K562 (cell line): ENCODE data around the gene DPCD. TPM values are rescaled to one million over a fixed set of nuclear protein-coding genes. Genes with fewer than 3 reads are reported as not detected.

Source experiments
- MEIS2 ChIP-seq: fragments of 450-650 bp; IDR thresholded peaks from 2 replicates; pipeline ENCODE4 v1.6.1; 2014; ENCODE audit warnings: mild to moderate bottlenecking; ENCODE audit not compliant: partially characterized antibody
- ZFX ChIP-seq: sonication (generic); formaldehyde crosslinking; IDR thresholded peaks from 2 replicates; pipeline ENCODE4 v1.8.0; 2022; ENCODE audit warnings: mild to moderate bottlenecking, missing genetic modification reagents, moderate library complexity
- polyA plus RNA-seq, 8 experiments: library from polyadenylated mRNA; depleted of rRNA in 4 of 8; stranded (reverse) in 5 of 8; unstranded in 3 of 8; fragments of >200 nt; fragmentation: Nextera tagmentation in 2 of 8; fragmentation: Illumina TruSeq in 1 of 8; extraction: Ambion mirVana in 2 of 8; extraction: Trizol in 1 of 8; gene quantifications; 2 replicates each; pipeline versions ENCODE4 v1.2.1 to v1.2.3, GENCODE V29; 2011 to 2014; ENCODE audit warnings: inconsistent platforms in 1 of 8, missing spikeins in 1 of 8
- total RNA-seq, 7 experiments: library from RNA; depleted of rRNA in 6 of 7; stranded (reverse); fragments of >200 nt in 6 of 7; fragmentation: Illumina TruSeq in 2 of 7; extraction: Trizol in 2 of 7; gene quantifications; 2 replicates each; pipeline versions ENCODE4 v1.2.1 to v1.2.3, GENCODE V29; 2011 to 2021; ENCODE audit warnings: low replicate concordance in 1 of 7
- TF ChIP-seq, protein P1 (sequence below): fragments of 200-600 bp; sonication (generic); IDR thresholded peaks from one replicate; pipeline ENCODE4 v1.6.1; 2012; ENCODE audit warnings: mild to moderate bottlenecking, low read depth, low read length, inconsistent platforms
- TF ChIP-seq, protein P2 (sequence below), 2 experiments: IDR thresholded peaks in 1 of 2; conservative IDR thresholded peaks in 1 of 2; 2 replicates each; pipeline ENCODE4 v1.6.1; 2016; ENCODE audit warnings: low read depth in 2 of 2, mild to moderate bottlenecking in 1 of 2, missing compliant biosample characterization in 1 of 2, missing genetic modification characterization in 1 of 2, moderate library complexity in 1 of 2
- TF ChIP-seq, protein P3 (sequence below), 2 experiments: fragments of 450-650 bp in 1 of 2; IDR thresholded peaks; 2 replicates each; pipeline ENCODE4 v1.6.1; 2011 to 2017; ENCODE audit warnings: low read depth in 2 of 2, antibody characterized with exemption in 1 of 2, borderline replicate concordance in 1 of 2, low read length in 1 of 2, mild to moderate bottlenecking in 1 of 2, mixed read lengths in 1 of 2; ENCODE audit not compliant: control insufficient read depth in 1 of 2

DPCD gene
- total and polyA plus RNA-seq, 9 of the 15 experiments (the other 6 are each of a cell fraction or from before 2014, with no cell fraction given): 12.1 to 45.2 (median 20.0) TPM

DNA sequence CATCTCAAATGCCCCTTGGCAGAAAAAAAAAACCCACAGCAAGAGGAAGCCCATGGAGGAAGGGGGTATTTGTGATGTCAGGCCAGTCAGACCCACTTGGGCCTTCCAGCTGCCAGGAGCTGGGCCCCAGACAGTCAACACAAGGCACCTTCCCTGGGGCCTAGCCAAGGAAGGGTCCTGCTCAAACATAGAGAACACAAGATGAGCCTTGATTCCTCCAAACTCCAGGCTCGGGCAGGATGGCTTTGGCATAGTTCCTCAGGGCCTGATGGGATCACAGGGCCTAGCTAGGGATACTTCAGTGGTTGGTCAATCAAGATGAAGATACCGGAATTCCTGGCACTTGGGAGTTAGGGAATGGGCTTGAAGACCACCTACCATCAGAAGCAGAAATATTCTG is 30.8 kb downstream of the DPCD start (continued):
- TF ChIP-seq, protein P1, sequence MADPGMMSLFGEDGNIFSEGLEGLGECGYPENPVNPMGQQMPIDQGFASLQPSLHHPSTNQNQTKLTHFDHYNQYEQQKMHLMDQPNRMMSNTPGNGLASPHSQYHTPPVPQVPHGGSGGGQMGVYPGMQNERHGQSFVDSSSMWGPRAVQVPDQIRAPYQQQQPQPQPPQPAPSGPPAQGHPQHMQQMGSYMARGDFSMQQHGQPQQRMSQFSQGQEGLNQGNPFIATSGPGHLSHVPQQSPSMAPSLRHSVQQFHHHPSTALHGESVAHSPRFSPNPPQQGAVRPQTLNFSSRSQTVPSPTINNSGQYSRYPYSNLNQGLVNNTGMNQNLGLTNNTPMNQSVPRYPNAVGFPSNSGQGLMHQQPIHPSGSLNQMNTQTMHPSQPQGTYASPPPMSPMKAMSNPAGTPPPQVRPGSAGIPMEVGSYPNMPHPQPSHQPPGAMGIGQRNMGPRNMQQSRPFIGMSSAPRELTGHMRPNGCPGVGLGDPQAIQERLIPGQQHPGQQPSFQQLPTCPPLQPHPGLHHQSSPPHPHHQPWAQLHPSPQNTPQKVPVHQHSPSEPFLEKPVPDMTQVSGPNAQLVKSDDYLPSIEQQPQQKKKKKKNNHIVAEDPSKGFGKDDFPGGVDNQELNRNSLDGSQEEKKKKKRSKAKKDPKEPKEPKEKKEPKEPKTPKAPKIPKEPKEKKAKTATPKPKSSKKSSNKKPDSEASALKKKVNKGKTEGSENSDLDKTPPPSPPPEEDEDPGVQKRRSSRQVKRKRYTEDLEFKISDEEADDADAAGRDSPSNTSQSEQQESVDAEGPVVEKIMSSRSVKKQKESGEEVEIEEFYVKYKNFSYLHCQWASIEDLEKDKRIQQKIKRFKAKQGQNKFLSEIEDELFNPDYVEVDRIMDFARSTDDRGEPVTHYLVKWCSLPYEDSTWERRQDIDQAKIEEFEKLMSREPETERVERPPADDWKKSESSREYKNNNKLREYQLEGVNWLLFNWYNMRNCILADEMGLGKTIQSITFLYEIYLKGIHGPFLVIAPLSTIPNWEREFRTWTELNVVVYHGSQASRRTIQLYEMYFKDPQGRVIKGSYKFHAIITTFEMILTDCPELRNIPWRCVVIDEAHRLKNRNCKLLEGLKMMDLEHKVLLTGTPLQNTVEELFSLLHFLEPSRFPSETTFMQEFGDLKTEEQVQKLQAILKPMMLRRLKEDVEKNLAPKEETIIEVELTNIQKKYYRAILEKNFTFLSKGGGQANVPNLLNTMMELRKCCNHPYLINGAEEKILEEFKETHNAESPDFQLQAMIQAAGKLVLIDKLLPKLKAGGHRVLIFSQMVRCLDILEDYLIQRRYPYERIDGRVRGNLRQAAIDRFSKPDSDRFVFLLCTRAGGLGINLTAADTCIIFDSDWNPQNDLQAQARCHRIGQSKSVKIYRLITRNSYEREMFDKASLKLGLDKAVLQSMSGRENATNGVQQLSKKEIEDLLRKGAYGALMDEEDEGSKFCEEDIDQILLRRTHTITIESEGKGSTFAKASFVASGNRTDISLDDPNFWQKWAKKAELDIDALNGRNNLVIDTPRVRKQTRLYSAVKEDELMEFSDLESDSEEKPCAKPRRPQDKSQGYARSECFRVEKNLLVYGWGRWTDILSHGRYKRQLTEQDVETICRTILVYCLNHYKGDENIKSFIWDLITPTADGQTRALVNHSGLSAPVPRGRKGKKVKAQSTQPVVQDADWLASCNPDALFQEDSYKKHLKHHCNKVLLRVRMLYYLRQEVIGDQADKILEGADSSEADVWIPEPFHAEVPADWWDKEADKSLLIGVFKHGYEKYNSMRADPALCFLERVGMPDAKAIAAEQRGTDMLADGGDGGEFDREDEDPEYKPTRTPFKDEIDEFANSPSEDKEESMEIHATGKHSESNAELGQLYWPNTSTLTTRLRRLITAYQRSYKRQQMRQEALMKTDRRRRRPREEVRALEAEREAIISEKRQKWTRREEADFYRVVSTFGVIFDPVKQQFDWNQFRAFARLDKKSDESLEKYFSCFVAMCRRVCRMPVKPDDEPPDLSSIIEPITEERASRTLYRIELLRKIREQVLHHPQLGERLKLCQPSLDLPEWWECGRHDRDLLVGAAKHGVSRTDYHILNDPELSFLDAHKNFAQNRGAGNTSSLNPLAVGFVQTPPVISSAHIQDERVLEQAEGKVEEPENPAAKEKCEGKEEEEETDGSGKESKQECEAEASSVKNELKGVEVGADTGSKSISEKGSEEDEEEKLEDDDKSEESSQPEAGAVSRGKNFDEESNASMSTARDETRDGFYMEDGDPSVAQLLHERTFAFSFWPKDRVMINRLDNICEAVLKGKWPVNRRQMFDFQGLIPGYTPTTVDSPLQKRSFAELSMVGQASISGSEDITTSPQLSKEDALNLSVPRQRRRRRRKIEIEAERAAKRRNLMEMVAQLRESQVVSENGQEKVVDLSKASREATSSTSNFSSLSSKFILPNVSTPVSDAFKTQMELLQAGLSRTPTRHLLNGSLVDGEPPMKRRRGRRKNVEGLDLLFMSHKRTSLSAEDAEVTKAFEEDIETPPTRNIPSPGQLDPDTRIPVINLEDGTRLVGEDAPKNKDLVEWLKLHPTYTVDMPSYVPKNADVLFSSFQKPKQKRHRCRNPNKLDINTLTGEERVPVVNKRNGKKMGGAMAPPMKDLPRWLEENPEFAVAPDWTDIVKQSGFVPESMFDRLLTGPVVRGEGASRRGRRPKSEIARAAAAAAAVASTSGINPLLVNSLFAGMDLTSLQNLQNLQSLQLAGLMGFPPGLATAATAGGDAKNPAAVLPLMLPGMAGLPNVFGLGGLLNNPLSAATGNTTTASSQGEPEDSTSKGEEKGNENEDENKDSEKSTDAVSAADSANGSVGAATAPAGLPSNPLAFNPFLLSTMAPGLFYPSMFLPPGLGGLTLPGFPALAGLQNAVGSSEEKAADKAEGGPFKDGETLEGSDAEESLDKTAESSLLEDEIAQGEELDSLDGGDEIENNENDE: no peak
- TF ChIP-seq MEIS2 (no peak), ZFX (no peak)
- TF ChIP-seq, protein P2, sequence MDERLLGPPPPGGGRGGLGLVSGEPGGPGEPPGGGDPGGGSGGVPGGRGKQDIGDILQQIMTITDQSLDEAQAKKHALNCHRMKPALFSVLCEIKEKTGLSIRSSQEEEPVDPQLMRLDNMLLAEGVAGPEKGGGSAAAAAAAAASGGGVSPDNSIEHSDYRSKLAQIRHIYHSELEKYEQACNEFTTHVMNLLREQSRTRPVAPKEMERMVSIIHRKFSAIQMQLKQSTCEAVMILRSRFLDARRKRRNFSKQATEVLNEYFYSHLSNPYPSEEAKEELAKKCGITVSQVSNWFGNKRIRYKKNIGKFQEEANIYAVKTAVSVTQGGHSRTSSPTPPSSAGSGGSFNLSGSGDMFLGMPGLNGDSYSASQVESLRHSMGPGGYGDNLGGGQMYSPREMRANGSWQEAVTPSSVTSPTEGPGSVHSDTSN (CRISPR knock-in tag; IDR thresholded peaks at IDR 0.05; ENCODE audit: low read depth): no peak
- TF ChIP-seq, protein P2 (tag; conservative IDR thresholded peaks at IDR 0.05; ENCODE audit: low read depth): no peak
- TF ChIP-seq, protein P3, sequence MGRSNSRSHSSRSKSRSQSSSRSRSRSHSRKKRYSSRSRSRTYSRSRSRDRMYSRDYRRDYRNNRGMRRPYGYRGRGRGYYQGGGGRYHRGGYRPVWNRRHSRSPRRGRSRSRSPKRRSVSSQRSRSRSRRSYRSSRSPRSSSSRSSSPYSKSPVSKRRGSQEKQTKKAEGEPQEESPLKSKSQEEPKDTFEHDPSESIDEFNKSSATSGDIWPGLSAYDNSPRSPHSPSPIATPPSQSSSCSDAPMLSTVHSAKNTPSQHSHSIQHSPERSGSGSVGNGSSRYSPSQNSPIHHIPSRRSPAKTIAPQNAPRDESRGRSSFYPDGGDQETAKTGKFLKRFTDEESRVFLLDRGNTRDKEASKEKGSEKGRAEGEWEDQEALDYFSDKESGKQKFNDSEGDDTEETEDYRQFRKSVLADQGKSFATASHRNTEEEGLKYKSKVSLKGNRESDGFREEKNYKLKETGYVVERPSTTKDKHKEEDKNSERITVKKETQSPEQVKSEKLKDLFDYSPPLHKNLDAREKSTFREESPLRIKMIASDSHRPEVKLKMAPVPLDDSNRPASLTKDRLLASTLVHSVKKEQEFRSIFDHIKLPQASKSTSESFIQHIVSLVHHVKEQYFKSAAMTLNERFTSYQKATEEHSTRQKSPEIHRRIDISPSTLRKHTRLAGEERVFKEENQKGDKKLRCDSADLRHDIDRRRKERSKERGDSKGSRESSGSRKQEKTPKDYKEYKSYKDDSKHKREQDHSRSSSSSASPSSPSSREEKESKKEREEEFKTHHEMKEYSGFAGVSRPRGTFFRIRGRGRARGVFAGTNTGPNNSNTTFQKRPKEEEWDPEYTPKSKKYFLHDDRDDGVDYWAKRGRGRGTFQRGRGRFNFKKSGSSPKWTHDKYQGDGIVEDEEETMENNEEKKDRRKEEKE (IDR thresholded peaks at IDR 0.05; ENCODE audit: borderline replicate concordance in 1 of 2, control insufficient read depth in 1 of 2, low read depth in 2 of 2, low read length in 1 of 2): no peak
